ENCODE data around the gene NLRC3. TPM values are rescaled to one million over a fixed set of nuclear protein-coding genes. Genes with fewer than 3 reads are reported as not detected.

NLRC3 gene
- total RNA-seq, 2 donors from 2014 or later, result 0.11 to 0.18 TPM

GRCh38 chr16:3578610-3579551 is 1.7 kb upstream of the NLRC3 start:
- no peaks in the 10 kb centered on the region for H3K4me1 ChIP-seq (ENCODE audit: control insufficient read depth, insufficient read depth, low read length)
- H3K36me3 ChIP-seq (ENCODE audit: control insufficient read depth, insufficient read depth, low read length), result no peaks in the 10 kb centered on the region
- TF ChIP-seq CTCF (conservative IDR thresholded peaks at IDR 0.05), result no peak
- peak overlapping the region; percentile 57 for H3K27ac ChIP-seq (ENCODE audit: low read depth, low read length)
- no peaks in the 10 kb centered on the region for H3K4me1 Mint-ChIP-seq
- H3K27ac Mint-ChIP-seq, result peak overlapping the region; percentile 53
- no peaks in the 10 kb centered on the region for H3K9me3 ChIP-seq (ENCODE audit: control insufficient read depth, low read length)
- no peak overlapping the region for H3K4me3 ChIP-seq (ENCODE audit: low read length)
- H3K27me3 Mint-ChIP-seq (ENCODE audit: insufficient read depth), result no peaks in the 10 kb centered on the region
- WGBS, 2 experiments (ENCODE audit: insufficient coverage in 1 of 2, insufficient read length in 1 of 2), result 83 to 85% methylated on average over 5 to 20 of the region's 20 CpGs
- H3K9ac ChIP-seq (ENCODE audit: extremely low read depth, low read length, poor library complexity, severe bottlenecking), result no peak overlapping the region
- H3K36me3 Mint-ChIP-seq (ENCODE audit: low read depth), result peaks cover 5% of the 10 kb centered on the region
- H3K9me3 Mint-ChIP-seq, result no peaks in the 10 kb centered on the region
- no peaks in the 10 kb centered on the region for H3K27me3 ChIP-seq (ENCODE audit: control insufficient read depth, insufficient read depth, low read length, poor library complexity, severe bottlenecking)
- no peak overlapping the region for H3K4me3 Mint-ChIP-seq
- DNase-seq, result no peak

- Histone ChIP-seq H3K9me3 (ENCODE audit: control insufficient read depth, low read length) (no peaks in the 10 kb centered on the region), H3K9ac (ENCODE audit: extremely low read depth, low read length, poor library complexity, severe bottlenecking) (no peak overlapping the region), H3K36me3 (ENCODE audit: control insufficient read depth, insufficient read depth, low read length) (no peaks in the 10 kb centered on the region), H3K4me1 (ENCODE audit: control insufficient read depth, insufficient read depth, low read length) (no peaks in the 10 kb centered on the region), H3K4me3 (ENCODE audit: low read length) (no peak overlapping the region), H3K27me3 (ENCODE audit: control insufficient read depth, insufficient read depth, low read length, poor library complexity, severe bottlenecking) (no peaks in the 10 kb centered on the region), H3K27ac (ENCODE audit: low read depth, low read length) (no peak overlapping the region)
- peaks cover 3% of the 10 kb centered on the region for H3K36me3 Mint-ChIP-seq (ENCODE audit: low read depth)
- 93% methylated on average over 3 to 8 of the region's 8 CpGs for WGBS, 2 experiments (ENCODE audit: insufficient coverage in 1 of 2, insufficient read length in 1 of 2)
- TF ChIP-seq CTCF (conservative IDR thresholded peaks at IDR 0.05), result no peak
- no peaks in the 10 kb centered on the region for H3K9me3 Mint-ChIP-seq
- H3K4me1 Mint-ChIP-seq, result no peaks in the 10 kb centered on the region
- no peak overlapping the region for H3K4me3 Mint-ChIP-seq
- H3K27ac Mint-ChIP-seq, result peak overlapping the region; percentile 39
- no peak for DNase-seq
- no peaks in the 10 kb centered on the region for H3K27me3 Mint-ChIP-seq (ENCODE audit: insufficient read depth)
These were observed 918 bp upstream of the NLRC3 start for GRCh38 chr16:3578121-3578520.

- WGBS, 2 experiments (ENCODE audit: insufficient coverage in 1 of 2, insufficient read length in 1 of 2), result 90 to 92% methylated on average over 3 to 11 of the region's 11 CpGs
- TF ChIP-seq CTCF (conservative IDR thresholded peaks at IDR 0.05), result no peak
- Histone ChIP-seq H3K36me3 (ENCODE audit: control insufficient read depth, insufficient read depth, low read length) (no peaks in the 10 kb centered on the region), H3K4me1 (ENCODE audit: control insufficient read depth, insufficient read depth, low read length) (no peaks in the 10 kb centered on the region), H3K4me3 (ENCODE audit: low read length) (no peak overlapping the region), H3K9me3 (ENCODE audit: control insufficient read depth, low read length) (no peaks in the 10 kb centered on the region), H3K9ac (ENCODE audit: extremely low read depth, low read length, poor library complexity, severe bottlenecking) (no peak overlapping the region), H3K27ac (ENCODE audit: low read depth, low read length) (no peak overlapping the region), H3K27me3 (ENCODE audit: control insufficient read depth, insufficient read depth, low read length, poor library complexity, severe bottlenecking) (no peaks in the 10 kb centered on the region)
- Mint-ChIP-seq H3K4me3 (no peak overlapping the region), H3K9me3 (peaks cover 2% of the 10 kb centered on the region), H3K27ac (no peak overlapping the region), H3K4me1 (no peaks in the 10 kb centered on the region), H3K27me3 (ENCODE audit: insufficient read depth) (no peaks in the 10 kb centered on the region), H3K36me3 (ENCODE audit: low read depth) (no peaks in the 10 kb centered on the region)
- no peak for DNase-seq
These were observed 992 bp downstream of the NLRC3 start for GRCh38 chr16:3576211-3576610.
